Kidney (tissue), 14 donors: ENCODE data around the gene ZBED4. TPM values are rescaled to one million over a fixed set of nuclear protein-coding genes. Genes with fewer than 3 reads are reported as not detected.

Source experiments
- DNase-seq, 5 donors: peaks; one replicate each; pipeline ENCODE4 v3.0.0-alpha.2; 2013 to 2020
- FAIRE-seq: peaks from 2 replicates; lab custom pipeline; 2012; peaks lifted over from hg19 to GRCh38; lab: Jason Lieb, UNC
- H3K27ac ChIP-seq, 2 donors: one replicate each; pipeline ENCODE4 v1.7.0; 2013; ENCODE audit warnings: low read depth in 2 of 2, low read length in 2 of 2, inconsistent platforms in 1 of 2
- H3K27me3 ChIP-seq: one replicate; pipeline ENCODE4 v1.7.1; 2013; ENCODE audit warnings: low read length, inconsistent platforms; ENCODE audit not compliant: control insufficient read depth, insufficient read depth
- H3K36me3 ChIP-seq, 3 donors: one replicate each; pipeline versions ENCODE4 v1.7.0 to v1.7.1; 2013; ENCODE audit warnings: low read length in 3 of 3, control low read depth in 1 of 3, inconsistent platforms in 1 of 3; ENCODE audit not compliant: insufficient read depth in 3 of 3, control insufficient read depth in 2 of 3
- H3K4me1 ChIP-seq, 3 donors: one replicate each; pipeline versions ENCODE4 v1.7.0 to v1.7.1; 2013; ENCODE audit warnings: low read length in 3 of 3, inconsistent platforms in 1 of 3, low read depth in 1 of 3; ENCODE audit not compliant: control insufficient read depth in 2 of 3, insufficient read depth in 2 of 3
- H3K4me3 ChIP-seq, 3 donors: one replicate each; pipeline versions ENCODE4 v1.7.0 to v1.8.1; 2013; ENCODE audit warnings: low read length in 3 of 3, control low read depth in 1 of 3, inconsistent platforms in 1 of 3
- H3K9ac ChIP-seq, 3 donors: one replicate each; pipeline versions ENCODE4 v1.7.0 to v1.7.1; 2013; ENCODE audit warnings: low read length in 3 of 3, control low read depth in 1 of 3, inconsistent platforms in 1 of 3
- H3K9me3 ChIP-seq, 3 donors: one replicate each; pipeline versions ENCODE4 v1.7.0 to v1.7.1; 2013; ENCODE audit warnings: low read length in 3 of 3, control low read depth in 1 of 3, inconsistent platforms in 1 of 3; ENCODE audit not compliant: control insufficient read depth in 2 of 3, insufficient read depth in 1 of 3
- CTCF ChIP-seq: IDR thresholded peaks from 3 replicates; pipeline ENCODE4 v1.5.1; 2012; ENCODE audit warnings: mild to moderate bottlenecking, moderate library complexity, borderline replicate concordance; ENCODE audit not compliant: insufficient read depth; ENCODE audit errors: extremely low read depth
- intact Hi-C: fragments of 100-400 bp; cut with DNase I; formaldehyde crosslinking; loops from one replicate; pipeline ENCODE4 v1.11.1; 2022
- polyA plus RNA-seq: library from polyadenylated mRNA; stranded (reverse); fragments of 350-450 nt; fragmentation: Illumina TruSeq; extraction: RNeasy Lipid Tissue Mini Kit (QIAGEN cat#74804); gene quantifications from one replicate; pipeline ENCODE4 v1.2.3, GENCODE V29; 2014; ENCODE audit warnings: low read depth, low replicate concordance; ENCODE audit not compliant: insufficient read depth
- total RNA-seq: library from RNA; stranded (reverse); fragmentation: NEBNext Ultra II Directional; extraction: Animal tissue kit (Norgen Biotek cat#: 25700); gene quantifications from one replicate; pipeline ENCODE4 v1.2.1, GENCODE V29; 2021
- donor health status: control.
- donor health status: control.
- donor health status: control.
- donor health status: control.
- donor health status: control.
- donor health status: DM: yes; HTN: yes; CAD: no.
- donor health status: Normal renal cell carcinoma (clear cell type).

ZBED4 gene
- total and polyA plus RNA-seq, 2 donors from 2014 or later: 2.1 to 12.9 TPM

GRCh38 chr22:49904040-49904369, 50.4 kb downstream of the ZBED4 start:
- Histone ChIP-seq H3K27ac (no peak overlapping the region), H3K36me3 (peaks cover 16 to 38% (median 30%) of the 10 kb centered on the region in 3 donors), H3K4me1 (peaks cover 0 to 3% (median 0%) of the 10 kb centered on the region in 3 donors), H3K4me3 (no peak overlapping the region), H3K9me3 (peaks cover 0 to 4% (median 0%) of the 10 kb centered on the region in 3 donors), H3K9ac (no peak overlapping the region), H3K27me3 (no peaks in the 10 kb centered on the region)
- peak in 1 of 5 donors; percentile 54 for DNase-seq
- FAIRE-seq: no peak
- TF ChIP-seq CTCF: no peak
- intact Hi-C loops: no loop called here

GRCh38 chr22:49905465-49905864, 51.8 kb downstream of the ZBED4 start:
- H3K36me3 ChIP-seq: peaks cover 16 to 33% (median 27%) of the 10 kb centered on the region in 3 donors
- H3K9ac ChIP-seq: no peak overlapping the region
- H3K4me3 ChIP-seq: no peak overlapping the region
- peaks cover 0 to 4% (median 0%) of the 10 kb centered on the region in 3 donors for H3K9me3 ChIP-seq
- intact Hi-C loops: no loop called here
- peak in 1 of 5 donors; percentile 52 for DNase-seq
- peaks cover 0 to 3% (median 0%) of the 10 kb centered on the region in 3 donors for H3K4me1 ChIP-seq
- H3K27me3 ChIP-seq: no peaks in the 10 kb centered on the region
- TF ChIP-seq CTCF: no peak
- no peak overlapping the region for H3K27ac ChIP-seq
- no peak for FAIRE-seq

- Histone ChIP-seq H3K9ac (no peak overlapping the region), H3K4me1 (peaks cover 0 to 3% (median 0%) of the 10 kb centered on the region in 3 donors), H3K27ac (no peak overlapping the region), H3K36me3 (peaks cover 16 to 27% (median 26%) of the 10 kb centered on the region in 3 donors), H3K27me3 (no peaks in the 10 kb centered on the region), H3K9me3 (peaks cover 0 to 4% (median 0%) of the 10 kb centered on the region in 3 donors), H3K4me3 (no peak overlapping the region)
- FAIRE-seq (no peak), DNase-seq (peak in 1 of 5 donors; percentile 57)
- TF ChIP-seq CTCF: no peak
- intact Hi-C loops: no loop called here
Observed at GRCh38 chr22:49906071-49906798, 52.6 kb downstream of the ZBED4 start.
